Stimulated activated CD4-positive, alpha-beta T cell treated with anti-CD3 and anti-CD28 coated beads, Interleukin-4, amount 100 ng/mL, for 4 hours (primary cell): Measurements from ENCODE around the gene CGB8.

Experiments used
- DNase-seq, 2 experiments: peaks; one replicate each; pipeline ENCODE4 v3.0.0-alpha.2; 2020

CGB8 gene

GRCh38 chr19:49004964-49005614 lies 43.8 kb downstream of the CGB8 start:
- no peak for DNase-seq

DNA sequence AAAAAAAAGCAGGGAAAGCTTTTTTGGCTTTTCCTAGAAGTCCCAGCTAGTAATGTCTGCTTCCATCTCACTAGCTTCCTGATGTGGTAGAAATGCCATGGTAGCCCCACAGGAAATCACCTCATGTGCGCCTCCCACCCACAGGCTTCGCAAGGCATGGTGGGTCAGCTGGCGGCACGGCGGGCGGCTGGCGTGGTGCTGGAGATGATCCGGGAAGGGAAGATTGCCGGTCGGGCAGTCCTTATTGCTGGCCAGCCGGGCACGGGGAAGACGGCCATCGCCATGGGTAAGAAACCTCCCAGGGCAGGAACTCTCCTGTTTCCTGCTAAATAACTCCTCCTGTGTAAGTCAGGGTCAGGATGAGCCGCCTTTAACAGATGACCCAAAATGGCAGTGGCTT lies 44.8 kb downstream of the CGB8 start:
- no peak for DNase-seq

- peak; percentile 54 to 56 for DNase-seq
These were observed 49.2 kb downstream of the CGB8 start for GRCh38 chr19:48999481-49000325.

GRCh38 chr19:48997972-48998371 lies 50.9 kb downstream of the CGB8 start:
- peak; percentile 21 to 48 for DNase-seq
